ENCODE results near the gene TBL1XR1.

TBL1XR1 gene

DNA sequence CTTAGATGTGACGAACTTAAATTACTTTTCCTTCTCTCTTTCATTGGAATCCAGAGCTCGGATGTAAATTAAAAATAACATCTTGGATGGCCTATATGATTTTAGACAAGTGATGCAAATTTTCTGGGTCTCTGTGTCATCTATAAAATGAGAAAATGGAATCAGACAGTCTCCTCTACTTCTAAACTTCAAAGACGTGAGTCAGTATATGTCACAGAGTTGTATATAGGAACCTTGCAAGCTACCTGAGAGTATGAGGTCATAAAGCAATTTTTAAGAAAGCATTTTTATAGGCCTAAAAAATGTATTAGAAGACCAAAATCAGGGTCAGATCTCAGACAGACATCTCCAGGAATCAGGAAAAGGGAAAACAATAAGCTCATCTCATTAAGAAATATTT is 128.3 kb downstream of the TBL1XR1 start:
- in situ Hi-C loops (cut with MboI; ENCODE audit: low sequenced_read_pairs) = no loop called here

DNA sequence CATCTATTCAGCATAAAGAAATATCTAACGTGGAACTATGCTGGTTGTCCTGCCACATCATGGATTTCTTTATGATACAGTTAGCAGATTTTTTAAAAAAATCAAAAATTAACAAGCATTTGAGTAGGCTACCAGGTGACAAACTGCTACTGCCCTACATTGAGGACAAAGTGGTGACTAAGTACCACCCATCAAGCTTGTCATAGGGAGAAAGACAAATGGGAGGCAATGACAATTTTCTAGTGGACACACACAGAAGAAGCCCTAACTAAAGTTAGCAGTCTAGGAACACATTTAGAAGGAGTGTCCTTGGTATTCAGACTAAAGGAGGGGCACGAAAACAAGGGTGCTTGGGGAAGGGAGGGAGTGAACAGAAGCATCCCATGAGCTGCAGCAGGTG is 131.2 kb downstream of the TBL1XR1 start:
- in situ Hi-C loops (cut with MboI; ENCODE audit: low sequenced_read_pairs) = no loop called here

DNA sequence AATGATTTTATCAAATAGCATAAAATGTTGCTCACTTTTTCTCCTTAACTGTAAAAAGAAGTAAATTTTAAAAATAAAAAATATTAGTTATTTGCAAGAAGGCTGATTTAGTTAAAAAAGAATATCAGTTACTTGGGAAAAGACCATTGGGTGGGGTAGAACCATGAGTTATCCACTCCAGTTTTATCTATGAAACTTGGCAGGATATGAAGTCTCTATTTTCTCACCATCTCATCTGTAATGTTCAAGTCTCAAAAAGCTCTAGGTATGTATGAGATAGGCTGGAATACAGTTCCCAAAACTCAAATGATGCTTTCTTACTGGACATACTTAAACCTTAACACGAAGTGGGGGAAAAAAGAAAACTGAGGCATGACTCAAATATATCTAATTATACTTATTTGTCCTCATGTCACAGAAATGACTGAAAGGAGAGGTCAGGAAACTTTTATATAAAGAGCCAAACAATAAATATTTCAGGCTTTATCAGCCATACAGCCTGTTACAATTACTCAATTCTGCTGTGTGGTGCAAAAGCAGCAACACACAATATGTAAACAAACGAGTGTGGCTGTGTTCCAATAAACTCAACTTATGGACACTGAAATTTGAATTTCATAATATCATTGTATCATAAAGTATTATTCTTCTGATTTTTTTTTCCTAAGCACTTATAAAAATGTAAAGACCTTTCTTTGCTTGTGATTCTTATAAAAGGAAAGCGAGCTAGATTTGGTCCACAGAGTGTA is 131.8 kb downstream of the TBL1XR1 start:
- in situ Hi-C loops (cut with MboI; ENCODE audit: low sequenced_read_pairs) = no loop called here

DNA sequence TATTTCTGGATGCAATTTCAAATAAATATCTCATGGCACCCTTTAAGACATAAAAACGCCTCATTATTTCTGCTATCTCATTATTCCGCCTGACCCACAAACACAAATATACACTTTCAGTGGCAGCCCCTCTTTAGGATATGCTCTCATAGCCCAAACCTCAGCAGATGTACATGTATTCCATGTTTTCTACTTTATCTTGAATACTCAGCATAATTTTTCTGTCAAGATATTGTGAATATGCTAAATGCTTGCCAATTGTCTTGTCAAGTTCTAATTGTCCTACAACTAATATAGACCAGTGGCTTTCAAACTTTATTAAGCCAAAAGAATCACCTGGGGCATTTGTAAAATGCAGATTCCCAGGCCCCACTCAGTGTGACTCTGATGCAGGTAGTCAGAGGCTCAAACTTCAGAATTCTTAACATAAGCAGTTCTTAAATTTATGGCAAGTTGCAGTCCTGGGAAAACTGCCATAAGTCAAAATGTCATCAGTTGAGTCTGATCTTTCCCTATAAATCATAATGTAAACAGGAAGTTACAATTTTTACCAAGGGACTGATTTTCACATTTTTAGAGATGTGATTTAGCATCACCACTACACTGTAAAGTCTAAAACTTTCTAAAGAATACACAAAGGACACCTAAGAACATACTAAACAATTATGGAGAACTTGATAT is 135.1 kb downstream of the TBL1XR1 start:
- in situ Hi-C loops (cut with MboI; ENCODE audit: low sequenced_read_pairs) = no loop called here

DNA sequence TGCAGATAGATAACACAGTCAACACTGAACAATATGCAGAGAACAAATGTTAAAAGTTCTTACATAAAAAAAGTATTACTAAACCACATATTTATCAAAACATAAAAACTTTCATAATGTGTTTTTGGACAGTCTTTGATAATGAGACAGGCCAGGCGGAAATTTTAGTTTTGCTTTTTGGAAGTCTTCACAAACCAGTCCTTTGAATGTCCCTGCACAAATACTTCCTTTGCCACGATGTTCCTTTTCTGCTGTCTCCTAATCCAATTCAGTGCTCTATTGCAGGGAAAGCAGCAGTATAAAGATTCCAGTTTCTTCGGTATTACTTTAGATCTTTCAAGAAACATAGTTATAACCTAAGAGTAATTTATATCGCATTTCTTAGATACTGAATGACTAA is 135.9 kb downstream of the TBL1XR1 start:
- in situ Hi-C loops (cut with MboI; ENCODE audit: low sequenced_read_pairs) = no loop called here

DNA sequence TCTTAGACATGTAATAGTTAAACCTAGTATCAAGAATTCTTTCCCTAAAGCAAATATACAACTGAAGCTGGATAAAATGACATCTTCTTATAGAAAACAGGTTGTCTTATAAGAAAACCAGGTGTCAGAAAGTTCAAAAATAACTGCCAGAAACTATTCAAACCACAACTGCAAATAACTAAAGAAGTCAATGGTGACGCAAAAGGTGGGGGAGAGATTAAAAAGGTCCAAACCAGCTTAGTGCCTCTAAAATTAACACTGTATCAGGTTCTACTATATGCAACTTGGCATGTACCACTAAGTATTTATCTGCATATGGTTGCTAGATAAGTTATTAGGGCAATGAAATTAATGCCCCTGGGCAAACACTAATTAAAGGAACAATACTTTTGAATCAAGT is 136.8 kb downstream of the TBL1XR1 start:
- in situ Hi-C loops (cut with MboI; ENCODE audit: low sequenced_read_pairs) = no loop called here

DNA sequence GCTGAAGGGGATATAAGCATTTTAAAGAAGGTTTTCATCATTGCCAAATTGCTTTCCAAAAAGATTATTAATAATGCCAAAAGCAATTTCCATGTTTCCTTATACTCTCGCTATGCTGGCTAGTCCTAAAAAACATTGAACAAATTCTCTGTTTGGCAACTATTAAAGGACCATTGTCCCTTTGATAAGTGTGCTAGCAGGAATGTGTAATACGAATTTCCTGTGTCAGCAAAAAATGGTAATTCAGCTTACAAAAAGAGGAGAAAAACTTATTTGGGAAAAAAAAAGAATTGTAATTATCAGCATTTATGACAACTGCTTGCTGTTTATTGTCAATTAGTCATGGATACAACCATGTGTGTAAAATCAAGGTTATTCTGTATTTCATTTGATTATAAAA is 138.6 kb downstream of the TBL1XR1 start:
- in situ Hi-C loops (cut with MboI; ENCODE audit: low sequenced_read_pairs) = no loop called here

DNA sequence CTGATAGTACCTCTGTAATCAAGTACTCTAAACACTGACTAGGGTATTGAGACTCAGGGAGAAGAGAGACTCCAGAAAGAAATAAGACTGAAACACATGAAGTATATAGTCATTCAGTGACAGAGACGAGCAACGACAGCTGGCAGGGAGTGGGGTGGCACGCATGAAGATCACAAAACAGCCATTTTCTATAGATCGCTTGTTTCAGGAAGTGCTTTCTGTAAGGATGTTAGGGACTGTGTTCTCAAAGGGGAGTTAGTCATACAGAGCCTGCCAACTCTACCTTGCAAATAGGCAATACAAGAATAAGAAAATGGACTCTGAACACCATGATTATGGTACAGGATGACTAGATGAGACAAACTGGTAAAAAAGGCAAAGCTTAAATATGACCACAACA is 139.5 kb downstream of the TBL1XR1 start:
- in situ Hi-C loops (cut with MboI; ENCODE audit: low sequenced_read_pairs) = no loop called here

DNA sequence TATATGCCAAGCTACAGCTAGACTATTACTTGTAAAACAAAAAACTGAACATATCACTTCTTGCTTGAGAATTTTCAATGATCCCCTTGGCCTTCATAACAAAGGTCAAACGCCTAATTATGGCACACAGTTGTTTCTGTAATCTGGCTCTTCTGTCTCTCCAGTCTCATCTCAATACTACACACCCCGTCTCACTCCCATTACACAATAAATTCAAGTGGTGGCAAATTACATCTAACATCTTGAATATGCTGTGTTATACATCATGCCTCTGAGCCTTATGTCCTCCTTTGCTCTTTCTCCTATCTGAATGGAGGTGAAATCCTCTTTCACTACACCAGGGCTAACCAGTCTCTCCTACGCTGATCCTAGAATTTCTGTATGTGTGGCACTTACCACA is 140.4 kb downstream of the TBL1XR1 start:
- in situ Hi-C loops (cut with MboI; ENCODE audit: low sequenced_read_pairs) = no loop called here

DNA sequence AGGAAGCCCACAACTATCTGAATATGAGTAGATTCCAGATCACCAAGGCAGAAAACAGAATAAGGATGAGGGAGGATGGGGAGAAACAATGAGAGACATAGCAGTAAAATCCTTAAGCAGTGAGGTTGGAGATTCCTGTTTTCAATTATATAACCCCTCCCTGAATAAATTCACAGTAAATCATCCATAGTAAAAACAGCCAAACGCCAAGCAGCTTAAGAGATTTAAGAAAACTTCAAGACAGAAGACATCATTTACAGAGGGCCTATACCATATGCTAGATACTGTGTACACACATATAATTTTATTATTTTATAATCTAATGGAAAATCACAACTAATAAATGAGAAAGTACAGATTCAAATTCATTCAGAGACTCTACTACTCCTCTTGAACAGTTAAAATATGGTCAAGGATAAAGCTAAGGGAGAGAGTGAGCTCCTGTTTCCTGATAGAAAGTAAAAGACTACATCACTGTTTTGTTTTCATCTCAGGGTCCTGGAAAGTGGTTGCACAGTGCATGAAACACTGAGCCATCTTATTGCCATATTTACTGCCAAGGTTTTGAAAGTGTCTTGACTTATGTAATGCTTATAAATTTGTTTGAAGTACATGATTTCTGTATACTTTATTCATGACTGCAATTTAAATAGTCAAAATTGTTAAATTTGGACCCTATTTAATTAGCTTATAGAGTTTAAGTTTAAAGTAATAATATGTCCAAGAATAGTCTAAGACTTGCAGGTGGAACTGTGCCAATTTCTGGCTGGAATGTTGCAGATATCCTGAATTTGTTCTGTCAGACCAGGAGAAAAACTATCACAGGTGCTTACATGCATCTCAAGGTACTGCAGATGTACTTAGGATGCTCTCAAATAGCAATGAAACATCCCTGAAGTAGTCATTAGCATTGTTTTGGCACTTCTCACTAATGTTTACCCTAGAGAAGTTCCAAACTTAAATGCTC is 141.4 kb downstream of the TBL1XR1 start:
- in situ Hi-C loops (cut with MboI; ENCODE audit: low sequenced_read_pairs) = no loop called here

DNA sequence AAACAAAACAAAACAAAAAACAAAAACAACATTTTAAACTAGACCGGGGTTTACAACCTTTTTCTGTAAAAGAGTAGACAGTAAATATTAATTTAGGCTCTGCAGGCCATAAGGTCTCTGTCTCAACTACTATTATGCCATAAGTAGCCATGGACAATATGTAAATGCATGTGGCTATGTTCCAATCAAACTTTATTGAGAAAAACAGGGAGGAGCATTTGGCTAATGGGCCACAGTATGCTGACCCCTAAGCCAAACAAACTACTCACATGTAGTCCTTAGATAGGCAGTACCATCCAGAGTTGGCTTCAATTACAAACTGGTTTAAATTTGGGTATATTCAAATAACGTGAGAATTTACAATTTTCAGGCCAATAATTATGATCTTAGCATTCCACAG is 144.2 kb downstream of the TBL1XR1 start:
- in situ Hi-C loops (cut with MboI; ENCODE audit: low sequenced_read_pairs) = no loop called here

DNA sequence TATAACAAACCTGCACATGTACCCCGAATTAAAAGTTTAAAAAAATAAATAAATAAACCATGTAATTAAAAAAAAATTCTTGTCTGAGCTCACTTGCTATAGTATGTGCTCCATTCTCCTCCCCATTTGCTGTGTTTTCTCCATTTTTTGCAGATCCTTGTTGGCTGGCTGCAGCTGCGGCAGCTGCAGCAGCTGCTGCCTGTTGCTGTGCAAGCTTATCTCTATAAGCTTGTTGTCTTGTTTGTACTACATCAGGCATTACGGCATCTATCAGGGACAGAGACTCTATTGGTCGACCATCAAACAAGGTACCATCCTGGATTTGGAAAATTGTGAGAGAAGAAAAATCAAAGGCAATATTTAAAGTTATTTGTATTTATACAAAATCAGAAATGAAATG is 145.9 kb downstream of the TBL1XR1 start:
- in situ Hi-C loops (cut with MboI; ENCODE audit: low sequenced_read_pairs) = no loop called here

DNA sequence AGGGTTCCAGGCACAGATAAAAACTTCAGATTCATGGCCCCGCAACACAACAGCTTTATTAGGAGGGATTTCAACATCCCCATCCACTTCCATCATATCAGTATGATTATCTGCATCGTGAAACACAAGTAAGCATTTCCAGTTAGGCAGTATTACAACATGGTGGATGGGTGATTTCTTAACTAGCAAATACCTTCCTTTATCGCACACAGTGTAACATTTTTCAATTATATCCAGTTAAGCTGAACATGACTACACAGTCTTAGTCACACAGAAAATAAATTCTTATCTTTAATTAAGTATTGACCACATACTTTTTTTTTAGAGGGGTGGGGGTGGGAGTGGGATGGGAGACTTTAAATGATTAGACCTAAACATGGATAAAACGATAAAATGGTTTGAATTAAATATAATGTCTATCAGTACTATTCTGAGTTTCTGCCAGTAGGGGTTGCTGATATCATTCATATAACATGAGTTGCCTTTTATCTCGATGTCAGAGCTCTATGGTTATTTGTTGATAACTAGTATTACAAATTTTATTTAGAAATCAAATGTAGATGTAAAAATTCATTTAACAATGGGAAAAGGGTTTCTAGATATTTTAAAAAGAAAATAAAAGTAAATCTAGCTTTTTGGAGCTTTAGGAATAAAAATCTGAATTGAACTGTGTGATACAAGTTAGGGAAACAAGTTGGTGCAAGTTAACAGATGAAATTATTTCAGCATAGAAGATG is 146.6 kb downstream of the TBL1XR1 start:
- in situ Hi-C loops (cut with MboI; ENCODE audit: low sequenced_read_pairs) = no loop called here

DNA sequence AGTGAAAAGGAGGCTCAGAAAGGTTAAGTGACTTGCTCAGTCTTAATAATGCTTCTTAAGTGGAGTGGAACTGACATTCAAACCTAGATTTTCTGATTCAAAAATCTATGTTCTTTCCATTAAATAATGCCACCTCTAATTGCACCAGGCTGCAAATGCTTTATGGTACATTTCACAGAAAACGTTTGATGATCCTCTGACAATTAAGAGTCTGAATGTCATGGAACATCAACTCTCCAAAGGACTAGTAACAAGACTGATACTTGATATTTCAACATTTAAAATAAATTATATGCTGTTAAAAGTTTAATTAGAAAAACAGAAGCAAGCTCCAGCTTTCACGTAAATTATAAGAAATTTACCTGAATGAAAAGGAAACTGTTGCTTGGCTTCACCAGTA is 151.5 kb downstream of the TBL1XR1 start:
- in situ Hi-C loops (cut with MboI; ENCODE audit: low sequenced_read_pairs) = loop anchor here (25.0 kb wide), 1 partner anchor 767 kb away; no protein-coding TSS in a partner anchor

DNA sequence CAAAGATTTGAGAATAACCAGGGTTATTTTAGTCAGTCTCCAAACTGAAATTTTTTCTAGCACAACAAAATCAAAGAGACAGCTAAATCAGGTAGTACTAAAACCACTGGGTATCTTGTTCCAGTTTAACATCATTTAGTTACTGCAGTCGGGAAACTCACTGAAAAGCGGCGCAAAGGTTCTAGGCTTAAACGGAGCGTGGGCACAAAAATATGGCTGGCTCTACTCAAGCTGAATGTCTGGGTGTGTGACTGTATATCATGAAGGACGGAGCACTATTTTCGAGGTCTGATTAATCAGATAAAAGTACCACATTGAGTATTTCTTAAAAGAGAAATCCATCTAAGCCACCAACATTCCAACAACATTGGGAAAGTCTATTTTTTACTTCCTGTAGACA is 152.1 kb downstream of the TBL1XR1 start:
- in situ Hi-C loops (cut with MboI; ENCODE audit: low sequenced_read_pairs) = loop anchor here (25.0 kb wide), 1 partner anchor 767 kb away; no protein-coding TSS in a partner anchor

DNA sequence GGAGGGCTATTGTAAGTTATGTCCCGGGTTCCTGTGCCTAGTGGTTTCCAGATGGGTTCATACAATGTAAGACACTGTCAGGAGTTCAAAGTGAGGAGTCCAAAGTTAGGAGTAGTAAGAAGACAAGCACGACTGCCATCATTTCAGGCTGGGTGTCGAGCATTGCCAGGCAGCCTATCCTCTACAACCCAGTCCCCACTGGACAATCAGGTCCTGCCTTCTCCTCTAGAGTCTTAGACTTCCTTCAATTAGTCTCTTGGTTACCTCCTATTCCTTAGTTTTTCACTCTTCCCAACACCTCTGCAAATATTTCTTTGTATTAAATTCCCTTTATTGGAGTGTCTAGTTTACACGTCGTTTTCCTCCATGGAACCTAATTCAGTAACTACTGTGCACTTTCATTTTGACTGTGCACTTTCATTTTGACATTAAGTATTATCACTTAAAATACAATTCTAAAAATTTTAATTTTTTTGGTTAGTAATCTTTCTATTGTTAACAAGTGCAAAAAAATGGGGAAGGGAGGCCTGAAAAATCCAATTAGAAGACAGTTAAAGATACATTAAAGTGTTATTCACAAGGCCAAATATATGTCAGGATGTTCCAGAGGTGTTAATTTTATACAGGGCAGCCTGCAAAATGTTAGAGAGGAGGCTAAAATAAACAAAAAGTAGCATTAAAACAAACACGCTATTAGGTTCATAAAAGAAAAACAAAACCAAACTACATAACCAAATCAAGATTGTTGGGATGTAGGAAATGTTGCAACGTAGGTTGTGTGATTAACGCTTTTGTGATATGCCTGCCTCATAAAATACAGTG is 155.3 kb downstream of the TBL1XR1 start:
- in situ Hi-C loops (cut with MboI; ENCODE audit: low sequenced_read_pairs) = loop anchor here (25.0 kb wide), 1 partner anchor 770 kb away; no protein-coding TSS in a partner anchor

DNA sequence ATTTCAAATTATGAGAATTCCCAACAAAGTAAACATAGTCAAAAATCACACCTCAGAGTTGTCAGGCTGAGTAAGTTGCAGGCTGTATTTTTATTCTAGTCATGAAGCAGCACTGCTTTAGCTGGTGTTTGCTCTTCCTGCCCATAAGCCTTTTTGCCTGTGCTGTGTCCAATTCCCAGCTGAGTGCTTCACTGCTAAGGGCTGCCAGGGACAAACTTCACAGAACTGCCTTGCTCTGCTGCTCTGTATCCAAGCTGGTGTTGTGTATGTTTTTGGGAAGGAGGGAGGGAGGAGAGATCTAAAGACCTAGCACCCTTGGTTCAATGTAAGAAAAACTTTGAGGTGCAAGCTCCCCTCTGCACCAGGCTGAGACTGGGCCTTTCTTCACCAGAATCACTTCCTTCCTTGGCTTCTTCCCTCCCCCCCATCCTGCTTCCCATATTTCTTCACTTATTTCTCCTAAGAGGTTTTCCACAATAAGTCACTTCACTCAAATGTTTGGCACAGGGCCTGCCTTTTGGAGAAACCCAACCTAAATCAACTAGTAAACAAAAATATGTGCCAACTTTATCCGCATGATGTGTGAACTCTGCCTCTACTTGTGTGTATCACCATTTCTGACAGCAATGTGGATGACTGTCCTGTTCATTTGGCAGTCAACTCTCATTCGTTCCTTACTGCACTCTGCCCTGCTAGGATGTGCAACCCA is 156.1 kb downstream of the TBL1XR1 start:
- in situ Hi-C loops (cut with MboI; ENCODE audit: low sequenced_read_pairs) = loop anchor here (25.0 kb wide), 1 partner anchor 771 kb away; no protein-coding TSS in a partner anchor

DNA sequence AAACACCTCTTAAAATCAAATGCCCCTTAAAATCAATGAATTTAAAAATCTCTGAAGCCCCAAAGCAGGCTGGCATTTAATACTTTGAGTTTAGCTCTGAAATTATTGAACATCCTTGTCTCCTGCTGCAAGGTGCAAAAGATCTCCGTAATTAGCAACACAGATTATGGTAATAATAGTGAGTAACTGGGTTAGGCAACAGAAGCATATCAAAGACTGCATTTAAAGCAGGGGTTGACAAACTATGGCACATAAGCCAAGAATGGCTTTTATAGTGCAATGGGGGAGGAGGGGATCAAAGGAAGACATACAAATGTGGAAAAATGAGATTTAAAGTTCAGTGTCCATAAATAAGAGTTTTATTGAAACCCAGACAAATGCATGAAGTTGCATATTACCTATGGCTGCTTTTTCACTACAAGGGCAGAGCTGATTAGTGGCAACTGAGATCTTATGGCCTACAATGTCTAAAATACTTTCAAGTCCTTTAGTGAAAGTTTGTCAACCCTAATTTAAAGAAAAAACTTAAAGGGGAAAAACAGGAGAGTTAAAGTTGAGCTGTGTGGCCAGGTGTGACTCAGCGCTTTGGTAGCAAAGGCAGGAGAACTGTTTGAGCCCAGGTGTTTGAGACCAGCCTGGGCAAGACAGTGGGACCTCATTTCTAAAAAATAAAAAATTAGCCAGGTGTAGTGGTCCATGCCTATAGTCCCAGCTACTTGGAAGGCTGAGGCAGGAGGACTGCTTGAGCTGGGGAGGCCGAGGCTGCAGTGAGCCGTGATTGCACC is 157.6 kb downstream of the TBL1XR1 start:
- in situ Hi-C loops (cut with MboI; ENCODE audit: low sequenced_read_pairs) = loop anchor here (25.0 kb wide), 1 partner anchor 773 kb away; no protein-coding TSS in a partner anchor
